ENCODE data around the gene UGT1A9.

Gene UGT1A9

DNA sequence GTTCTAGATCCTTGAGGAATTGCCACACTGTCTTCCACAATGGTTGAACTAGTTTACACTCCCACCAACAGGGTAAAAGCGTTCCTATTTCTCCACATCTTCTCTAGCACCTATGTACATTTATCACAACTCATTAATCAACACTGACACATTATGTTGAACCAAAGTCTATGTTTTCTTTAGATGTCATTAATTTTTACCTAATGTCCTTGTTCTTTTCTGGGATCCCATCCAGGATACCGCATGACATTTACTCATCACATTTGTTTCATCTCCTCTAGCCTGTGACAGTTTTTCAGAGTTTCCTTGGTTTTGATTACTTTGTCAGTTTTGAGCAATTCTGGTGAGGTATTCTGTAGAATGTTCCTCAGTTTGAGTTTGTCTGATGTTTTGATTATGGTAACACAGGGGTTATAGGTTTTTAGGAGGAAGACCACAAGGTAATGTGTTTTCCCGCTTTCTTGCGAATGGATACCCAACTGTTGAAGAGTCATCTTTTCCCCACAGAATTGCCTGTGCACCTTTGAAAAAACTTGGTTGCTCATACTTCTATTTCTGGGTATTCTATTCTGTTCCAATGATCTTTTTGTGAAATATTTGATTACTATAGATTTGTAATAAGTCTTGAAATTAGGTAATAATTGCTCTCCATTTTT, 3.0 kb upstream of the UGT1A9 start:
- no peak for ATAC-seq
- no peak for DNase-seq (ENCODE audit: low spot score in 2 of 2)
- Mint-ChIP-seq H3K4me3 (no peak overlapping the region), H3K36me3 (no peaks in the 10 kb centered on the region), H3K4me1 (no peaks in the 10 kb centered on the region), H3K9me3 (no peaks in the 10 kb centered on the region), H3K27ac (no peak overlapping the region)

- H3K27ac Mint-ChIP-seq = no peak overlapping the region
- no peaks in the 10 kb centered on the region for H3K4me1 Mint-ChIP-seq
- DNase-seq (ENCODE audit: low spot score in 2 of 2) = no peak
- H3K4me3 Mint-ChIP-seq = no peak overlapping the region
- no peaks in the 10 kb centered on the region for H3K36me3 Mint-ChIP-seq
- H3K9me3 Mint-ChIP-seq = no peaks in the 10 kb centered on the region
- ATAC-seq = no peak
These were observed 1.2 kb downstream of the UGT1A9 start for GRCh38 chr2:233672886-233673285.

DNA sequence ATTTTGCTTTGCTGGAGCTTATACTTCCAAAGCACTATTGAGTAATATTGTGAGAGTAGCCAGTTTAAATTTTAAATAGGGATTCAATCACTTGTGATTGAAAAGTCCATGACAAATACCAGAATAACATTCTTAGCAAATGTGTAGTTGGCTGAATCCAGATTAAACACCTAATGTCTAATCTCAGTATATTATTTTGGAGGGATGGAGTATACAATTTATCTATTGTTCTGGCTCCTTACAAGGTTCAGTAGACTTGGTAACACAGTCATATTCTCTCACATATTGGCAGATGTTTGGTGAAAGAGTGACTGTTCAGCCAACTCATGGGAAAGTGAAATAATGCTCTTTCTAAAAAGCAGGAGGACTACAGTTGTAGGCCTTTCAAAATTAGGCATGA, 2.2 kb downstream of the UGT1A9 start:
- Mint-ChIP-seq H3K4me3 (no peak overlapping the region), H3K27ac (no peak overlapping the region), H3K4me1 (no peaks in the 10 kb centered on the region), H3K9me3 (no peaks in the 10 kb centered on the region), H3K36me3 (no peaks in the 10 kb centered on the region)
- no peak for ATAC-seq
- no peak for DNase-seq (ENCODE audit: low spot score in 2 of 2)

- H3K4me1 Mint-ChIP-seq = no peaks in the 10 kb centered on the region
- H3K9me3 Mint-ChIP-seq = no peaks in the 10 kb centered on the region
- H3K27ac Mint-ChIP-seq = no peak overlapping the region
- no peak overlapping the region for H3K4me3 Mint-ChIP-seq
- ATAC-seq (no peak), DNase-seq (ENCODE audit: low spot score in 2 of 2) (no peak)
- H3K36me3 Mint-ChIP-seq = no peaks in the 10 kb centered on the region
These were observed 2.6 kb downstream of the UGT1A9 start for GRCh38 chr2:233674314-233674713.

- no peak for DNase-seq (ENCODE audit: low spot score in 2 of 2)
- ATAC-seq = no peak
- Mint-ChIP-seq H3K4me1 (no peaks in the 10 kb centered on the region), H3K36me3 (no peaks in the 10 kb centered on the region), H3K9me3 (no peaks in the 10 kb centered on the region), H3K27ac (no peak overlapping the region), H3K4me3 (no peak overlapping the region)
These were observed 3.3 kb downstream of the UGT1A9 start for GRCh38 chr2:233674995-233675394.

GRCh38 chr2:233676046-233676445, 4.3 kb downstream of the UGT1A9 start:
- Mint-ChIP-seq H3K4me3 (no peak overlapping the region), H3K9me3 (no peaks in the 10 kb centered on the region), H3K4me1 (no peaks in the 10 kb centered on the region), H3K27ac (no peak overlapping the region), H3K36me3 (no peaks in the 10 kb centered on the region)
- no peak for DNase-seq (ENCODE audit: low spot score in 2 of 2)
- ATAC-seq = no peak

- Mint-ChIP-seq H3K36me3 (no peaks in the 10 kb centered on the region), H3K4me1 (no peaks in the 10 kb centered on the region), H3K4me3 (no peak overlapping the region), H3K9me3 (no peaks in the 10 kb centered on the region), H3K27ac (no peak overlapping the region)
- no peak for ATAC-seq
- no peak for DNase-seq (ENCODE audit: low spot score in 2 of 2)
These were observed 7.5 kb downstream of the UGT1A9 start for GRCh38 chr2:233679196-233679595.

GRCh38 chr2:233680361-233681045, 8.8 kb downstream of the UGT1A9 start:
- H3K9me3 Mint-ChIP-seq = no peaks in the 10 kb centered on the region
- DNase-seq (ENCODE audit: low spot score in 2 of 2) (no peak), ATAC-seq (no peak)
- no peaks in the 10 kb centered on the region for H3K4me1 Mint-ChIP-seq
- H3K4me3 Mint-ChIP-seq = no peak overlapping the region
- no peak overlapping the region for H3K27ac Mint-ChIP-seq
- H3K36me3 Mint-ChIP-seq = no peaks in the 10 kb centered on the region

DNA sequence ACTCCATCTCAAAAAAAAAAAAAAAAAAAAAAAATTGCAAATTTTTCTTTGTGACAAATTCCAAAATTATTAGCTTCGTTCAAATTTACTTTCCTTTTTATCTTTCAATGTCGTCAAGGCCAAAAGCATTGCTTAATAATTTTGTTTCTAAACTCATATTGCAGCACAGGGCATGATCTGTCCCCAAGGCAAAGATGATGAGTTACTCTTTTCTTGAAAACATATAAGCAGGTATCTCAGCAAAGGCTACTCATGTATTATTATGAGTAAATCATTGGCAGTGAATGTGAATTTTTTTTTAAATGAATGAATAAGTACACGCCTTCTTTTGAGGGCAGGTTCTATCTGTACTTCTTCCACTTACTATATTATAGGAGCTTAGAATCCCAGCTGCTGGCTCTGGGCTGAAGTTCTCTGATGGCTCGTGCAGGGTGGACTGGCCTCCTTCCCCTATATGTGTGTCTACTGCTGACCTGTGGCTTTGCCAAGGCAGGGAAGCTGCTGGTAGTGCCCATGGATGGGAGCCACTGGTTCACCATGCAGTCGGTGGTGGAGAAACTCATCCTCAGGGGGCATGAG, 9.9 kb downstream of the UGT1A9 start, which contains the start of gene UGT1A7:
TSS of gene UGT1A7 (plus strand) at position 381 of the 579 bp plus-strand sequence. CDS start at position 418, 37 bp downstream.
- ATAC-seq (no peak), DNase-seq (ENCODE audit: low spot score in 2 of 2) (no peak)
- Mint-ChIP-seq H3K9me3 (no peaks in the 10 kb centered on the region), H3K27ac (no peak within 1 kb of the TSS), H3K4me3 (no peak within 1 kb of the TSS), H3K4me1 (no peaks in the 10 kb centered on the region), H3K36me3 (no peaks in the 10 kb centered on the region)

GRCh38 chr2:233684640-233685039, 12.9 kb downstream of the UGT1A9 start:
- no peak for DNase-seq (ENCODE audit: low spot score in 2 of 2)
- Mint-ChIP-seq H3K9me3 (no peaks in the 10 kb centered on the region), H3K4me1 (no peaks in the 10 kb centered on the region), H3K36me3 (no peaks in the 10 kb centered on the region), H3K27ac (no peak overlapping the region), H3K4me3 (no peak overlapping the region)
- no peak for ATAC-seq

DNA sequence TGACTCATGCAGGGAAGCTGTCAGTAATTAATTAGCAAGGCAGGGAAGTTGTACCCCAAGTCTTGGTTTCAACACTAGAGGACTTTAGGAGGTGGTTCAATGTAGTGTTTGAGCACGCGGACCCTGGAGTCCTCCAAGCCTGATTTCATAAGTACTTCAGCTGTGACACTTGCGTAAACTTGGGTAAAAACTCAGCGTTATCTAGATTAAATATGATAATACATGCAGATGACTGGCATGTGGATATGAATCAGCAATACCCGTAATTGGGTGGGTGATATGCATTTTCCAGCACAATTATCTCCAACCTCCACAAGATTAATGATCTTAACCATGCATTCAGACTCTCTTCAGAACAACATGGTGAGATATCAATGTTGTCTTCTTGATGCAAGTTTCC, 15.2 kb downstream of the UGT1A9 start:
- H3K4me1 Mint-ChIP-seq = no peaks in the 10 kb centered on the region
- DNase-seq (ENCODE audit: low spot score in 2 of 2) (no peak), ATAC-seq (no peak)
- H3K27ac Mint-ChIP-seq = no peak overlapping the region
- H3K36me3 Mint-ChIP-seq = no peaks in the 10 kb centered on the region
- no peak overlapping the region for H3K4me3 Mint-ChIP-seq
- H3K9me3 Mint-ChIP-seq = no peaks in the 10 kb centered on the region

DNA sequence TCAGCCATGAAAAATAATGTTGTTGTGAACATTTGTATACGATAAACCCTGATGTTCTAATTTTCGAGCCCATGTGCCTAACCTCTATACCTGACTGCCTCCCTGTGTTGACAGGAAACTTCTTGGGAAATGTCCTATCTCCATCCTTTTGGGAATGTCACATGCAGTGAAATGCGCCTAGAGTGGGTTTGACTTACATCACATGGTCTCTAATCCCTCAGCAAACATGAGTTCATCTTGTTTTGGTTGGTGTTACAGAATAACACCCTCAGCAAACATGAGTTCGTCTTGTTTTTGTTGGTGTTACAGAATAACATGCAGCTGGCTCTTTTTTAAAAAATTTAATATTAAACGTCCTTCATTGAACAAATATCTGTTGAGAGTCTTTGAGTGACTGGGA, 16.6 kb downstream of the UGT1A9 start:
- H3K27ac Mint-ChIP-seq = no peak overlapping the region
- ATAC-seq = no peak
- no peaks in the 10 kb centered on the region for H3K4me1 Mint-ChIP-seq
- no peaks in the 10 kb centered on the region for H3K36me3 Mint-ChIP-seq
- no peak for DNase-seq (ENCODE audit: low spot score in 2 of 2)
- no peak overlapping the region for H3K4me3 Mint-ChIP-seq
- no peaks in the 10 kb centered on the region for H3K9me3 Mint-ChIP-seq

DNA sequence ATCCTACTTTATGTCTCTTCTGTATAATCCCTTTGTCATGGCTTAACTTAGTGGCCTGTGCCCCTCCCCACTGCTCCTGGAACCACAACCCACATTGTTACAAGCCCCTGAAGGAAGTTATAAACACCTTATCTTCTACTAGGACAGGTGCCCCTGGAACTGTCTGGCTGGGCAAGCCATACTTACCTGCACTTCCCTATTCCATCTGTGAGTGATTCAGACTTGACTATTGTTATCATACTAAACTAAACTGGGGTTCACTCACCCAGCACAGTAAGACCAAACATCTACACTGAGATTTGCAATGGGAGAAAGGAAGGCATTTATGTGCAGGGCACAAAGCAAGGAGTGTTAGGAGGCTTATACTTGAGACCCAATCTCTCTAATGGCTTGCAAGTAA, 17.3 kb downstream of the UGT1A9 start:
- Mint-ChIP-seq H3K27ac (no peak overlapping the region), H3K4me1 (no peaks in the 10 kb centered on the region), H3K4me3 (no peak overlapping the region), H3K9me3 (no peaks in the 10 kb centered on the region), H3K36me3 (no peaks in the 10 kb centered on the region)
- no peak for ATAC-seq
- DNase-seq (ENCODE audit: low spot score in 2 of 2) = no peak

DNA sequence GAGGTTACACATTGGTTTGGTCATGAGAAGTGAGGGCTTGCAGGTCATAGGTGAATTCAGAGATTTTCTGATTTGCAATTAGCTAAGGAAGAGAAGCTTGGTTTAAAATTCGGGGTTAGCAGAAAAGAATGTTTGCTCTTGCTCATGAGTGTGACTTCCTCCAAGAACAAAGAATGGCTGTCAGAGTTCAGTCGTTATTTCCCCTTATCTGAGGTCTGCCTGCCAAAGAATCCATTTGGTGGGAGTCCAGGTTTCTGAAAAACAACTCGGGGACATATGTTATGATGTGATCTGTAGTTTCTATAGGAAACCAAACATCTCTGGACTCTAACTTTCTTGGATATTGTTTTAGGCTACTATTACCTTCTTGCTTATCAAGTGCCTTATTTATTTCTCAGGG, 17.8 kb downstream of the UGT1A9 start:
- Mint-ChIP-seq H3K9me3 (no peaks in the 10 kb centered on the region), H3K36me3 (no peaks in the 10 kb centered on the region), H3K4me1 (no peaks in the 10 kb centered on the region), H3K27ac (no peak overlapping the region), H3K4me3 (no peak overlapping the region)
- ATAC-seq (no peak), DNase-seq (ENCODE audit: low spot score in 2 of 2) (no peak)

DNA sequence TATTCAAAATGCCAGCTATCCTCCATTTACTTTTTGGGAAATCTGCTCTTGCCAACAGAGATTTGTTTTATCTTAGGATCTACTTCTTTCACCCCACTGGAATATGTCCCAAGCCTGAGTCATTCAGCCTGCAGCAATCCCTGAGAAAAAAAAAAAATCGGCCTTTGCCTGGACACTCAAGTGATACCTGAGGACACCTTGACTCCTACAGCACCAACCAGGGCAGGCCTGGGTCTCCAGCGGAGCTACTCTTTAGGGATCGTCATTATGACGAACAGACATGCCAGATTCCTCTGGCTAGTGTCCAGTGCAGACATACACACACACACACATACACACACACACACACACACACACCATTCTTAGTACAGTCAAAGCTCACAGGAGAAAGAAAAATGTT, 18.7 kb downstream of the UGT1A9 start:
- DNase-seq (ENCODE audit: low spot score in 2 of 2) (no peak), ATAC-seq (no peak)
- H3K4me1 Mint-ChIP-seq = no peaks in the 10 kb centered on the region
- no peak overlapping the region for H3K27ac Mint-ChIP-seq
- no peaks in the 10 kb centered on the region for H3K36me3 Mint-ChIP-seq
- H3K9me3 Mint-ChIP-seq = no peaks in the 10 kb centered on the region
- H3K4me3 Mint-ChIP-seq = no peak overlapping the region
